Measurements from ENCODE around the gene LARP4.

Gene LARP4

DNA sequence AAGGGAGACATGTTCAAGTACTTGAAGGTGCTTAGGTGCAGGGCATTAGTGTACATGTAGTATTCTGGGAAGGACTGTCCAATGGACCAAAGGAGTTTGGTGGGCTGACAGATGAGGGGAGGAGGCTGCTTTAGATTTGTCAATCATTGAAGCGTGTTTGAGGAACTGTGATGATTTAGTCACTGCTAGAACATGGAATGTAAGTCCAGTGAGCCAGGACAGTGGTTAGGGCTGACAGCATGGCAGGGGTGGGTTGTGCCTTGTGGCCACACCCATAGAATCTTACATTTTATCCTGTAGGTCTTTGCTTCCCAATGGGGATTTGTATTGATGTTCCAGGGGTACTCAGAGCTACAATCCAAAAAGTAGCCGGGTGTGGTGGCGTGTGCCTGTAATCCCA lies 128.7 kb downstream of the LARP4 start:
- no peaks in the 10 kb centered on the region for H3K27me3 ChIP-seq (ENCODE audit: insufficient read depth, low read length)
- H3K4me1 ChIP-seq (ENCODE audit: insufficient read depth, low read length), result peaks cover 5% of the 10 kb centered on the region
- H3K9me3 ChIP-seq (ENCODE audit: low read length), result peaks cover 2% of the 10 kb centered on the region

More for the DNA sequence above, 128.7 kb downstream of the LARP4 start:
- H3K36me3 ChIP-seq (ENCODE audit: insufficient read depth, low read length), result no peaks in the 10 kb centered on the region
- H2AFZ ChIP-seq (ENCODE audit: low read depth, low read length), result no peak overlapping the region
- no peak overlapping the region for H3K4me3 ChIP-seq (ENCODE audit: low read length)
